ENCODE results near the gene JAKMIP2. TPM values are rescaled to one million over a fixed set of nuclear protein-coding genes. Genes with fewer than 3 reads are reported as not detected.

Gene JAKMIP2
- total RNA-seq, 1 experiment from 2014 or later: not detected

- Histone ChIP-seq H3K79me2 (ENCODE audit: low read depth) (no peaks in the 10 kb centered on the region), H3K4me1 (replicated peaks; ENCODE audit: insufficient read depth) (no peaks in the 10 kb centered on the region), H3K27ac (no peak overlapping the region), H3F3A (ENCODE audit: insufficient read depth, low read depth) (no peaks in the 10 kb centered on the region), H3K36me3 (ENCODE audit: low read depth) (no peaks in the 10 kb centered on the region), H4K20me1 (ENCODE audit: insufficient read depth) (no peaks in the 10 kb centered on the region), H3K4me3 (no peak overlapping the region), H3K9me3 (ENCODE audit: insufficient read depth, low read depth) (no peaks in the 10 kb centered on the region), H3K9me2 (ENCODE audit: insufficient read depth) (no peaks in the 10 kb centered on the region), H3K4me2 (peak overlapping the region; percentile 30; the same call in 1 of the 2 replicates), H2AFZ (no peak overlapping the region), H3K27me3 (ENCODE audit: insufficient read depth, low read depth) (peaks cover 15% of the 10 kb centered on the region; the same call in 1 of the 2 replicates)
- intact Hi-C loops (cut with micrococcal nuclease; ENCODE audit: unreplicated experiment): no loop called here
- no peak for DNase-seq
- POLR2A ChIA-PET (ENCODE audit: unreplicated experiment): no interaction called here
- no peak for TF ChIP-seq CTCF (conservative IDR thresholded peaks at IDR 0.05)
- CTCF ChIA-PET: no interaction called here
- BruUV-seq (replicated peaks): no TSS peak
These were observed 138.1 kb downstream of the JAKMIP2 start for GRCh38 chr5:147644460-147644859.

DNA sequence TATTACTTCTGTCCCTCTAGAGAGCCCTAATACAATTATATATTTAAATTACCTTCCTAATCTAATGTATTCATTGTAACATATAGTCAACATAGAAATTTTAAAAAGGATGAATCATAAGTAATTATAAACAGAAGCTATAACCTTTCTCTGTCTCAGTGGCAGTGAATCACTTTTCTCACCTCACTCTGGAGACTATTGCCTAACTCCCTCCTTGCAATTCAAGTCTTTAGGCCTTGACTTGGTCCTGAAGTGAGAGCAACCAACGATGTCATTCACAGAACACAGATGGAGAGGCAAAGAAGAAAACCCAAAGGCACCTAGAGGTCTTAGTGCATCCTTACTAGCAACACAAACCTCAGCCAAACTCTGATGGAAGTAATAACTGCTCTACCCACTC is 139.4 kb downstream of the JAKMIP2 start:
- H3K79me2 ChIP-seq (ENCODE audit: low read depth): no peaks in the 10 kb centered on the region
- no peaks in the 10 kb centered on the region for H3K4me1 ChIP-seq (replicated peaks; ENCODE audit: insufficient read depth)
- TF ChIP-seq EZH2 (IDR thresholded peaks at IDR 0.05; ENCODE audit: low read depth): no peak
- no peak for TF ChIP-seq CTCF (conservative IDR thresholded peaks at IDR 0.05)
- DNase-seq: no peak
- peaks cover 23% of the 10 kb centered on the region; the same call in 1 of the 2 replicates for H3K27me3 ChIP-seq (ENCODE audit: insufficient read depth, low read depth)
- intact Hi-C loops (cut with micrococcal nuclease; ENCODE audit: unreplicated experiment): no loop called here
- POLR2A ChIA-PET (ENCODE audit: unreplicated experiment): no interaction called here
- CTCF ChIA-PET: no interaction called here
- no peaks in the 10 kb centered on the region for H3F3A ChIP-seq (ENCODE audit: insufficient read depth, low read depth)
- BruUV-seq (replicated peaks): no TSS peak
- no peak overlapping the region for H3K27ac ChIP-seq
- H3K4me2 ChIP-seq: no peak overlapping the region
- no peaks in the 10 kb centered on the region for H3K36me3 ChIP-seq (ENCODE audit: low read depth)
- H3K4me3 ChIP-seq: no peak overlapping the region
- no peak overlapping the region for H2AFZ ChIP-seq
- no peaks in the 10 kb centered on the region for H3K9me3 ChIP-seq (ENCODE audit: insufficient read depth, low read depth)
- no peaks in the 10 kb centered on the region for H3K9me2 ChIP-seq (ENCODE audit: insufficient read depth)
- no peaks in the 10 kb centered on the region; the same call in 1 of the 2 replicates for H4K20me1 ChIP-seq (ENCODE audit: insufficient read depth)

DNA sequence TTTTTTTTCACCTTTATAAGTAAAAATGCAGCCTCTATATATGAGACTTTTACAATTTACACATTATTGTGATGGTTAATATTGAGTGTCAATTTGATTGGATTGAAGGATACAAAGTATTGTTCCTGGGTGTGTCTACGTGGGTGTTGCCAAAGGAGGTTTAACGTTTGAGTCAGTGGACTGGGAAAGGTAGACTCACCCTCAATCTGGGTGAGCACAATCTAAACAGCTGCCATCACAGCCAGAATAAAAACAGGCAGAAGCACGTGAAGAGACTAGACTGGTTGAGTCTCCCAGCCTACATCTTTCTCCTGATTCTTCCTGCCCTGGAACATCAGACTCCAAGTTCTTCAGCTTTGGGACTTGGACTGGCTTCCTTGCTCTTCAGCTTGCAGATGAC is 139.9 kb downstream of the JAKMIP2 start:
- POLR2A ChIA-PET (ENCODE audit: unreplicated experiment): interaction anchor here (0.7 kb wide), 1 partner anchor 401 kb away, joined by 6 read pairs; no protein-coding TSS in a partner anchor
- H3K4me3 ChIP-seq: no peak overlapping the region
- H3F3A ChIP-seq (ENCODE audit: insufficient read depth, low read depth): no peaks in the 10 kb centered on the region
- no peaks in the 10 kb centered on the region; the same call in 1 of the 2 replicates for H4K20me1 ChIP-seq (ENCODE audit: insufficient read depth)
- CTCF ChIA-PET: no interaction called here
- H3K4me2 ChIP-seq: no peak overlapping the region
- DNase-seq: no peak
- H2AFZ ChIP-seq: no peak overlapping the region
- BruUV-seq (replicated peaks): no TSS peak
- no peak overlapping the region for H3K27ac ChIP-seq
- peaks cover 23% of the 10 kb centered on the region; the same call in 1 of the 2 replicates for H3K27me3 ChIP-seq (ENCODE audit: insufficient read depth, low read depth)
- no peaks in the 10 kb centered on the region for H3K36me3 ChIP-seq (ENCODE audit: low read depth)
- intact Hi-C loops (cut with micrococcal nuclease; ENCODE audit: unreplicated experiment): no loop called here
- no peaks in the 10 kb centered on the region for H3K79me2 ChIP-seq (ENCODE audit: low read depth)
- no peak for TF ChIP-seq CTCF (conservative IDR thresholded peaks at IDR 0.05)
- TF ChIP-seq EZH2 (IDR thresholded peaks at IDR 0.05; ENCODE audit: low read depth): no peak
- H3K4me1 ChIP-seq (replicated peaks; ENCODE audit: insufficient read depth): no peaks in the 10 kb centered on the region
- H3K9me2 ChIP-seq (ENCODE audit: insufficient read depth): no peaks in the 10 kb centered on the region
- H3K9me3 ChIP-seq (ENCODE audit: insufficient read depth, low read depth): no peaks in the 10 kb centered on the region
